SK-N-SH (cell line): ENCODE measurements around the gene MAN1A1. TPM values are rescaled to one million over a fixed set of nuclear protein-coding genes. Genes with fewer than 3 reads are reported as not detected.

Experiments used
- CTCF ChIA-PET: fragments of 300-600, 350-600 bp; formaldehyde crosslinking; extraction: SDS; loops from one replicate; lab custom pipeline; 2021; lab: Yijun Ruan, JAX
- POLR2A ChIA-PET: fragments of 350-600 bp; sonication (Branson Sonifier 250); formaldehyde crosslinking; extraction: SDS; loops from one replicate; lab custom pipeline; 2020; ENCODE audit warnings: antibody characterized with exemption, inconsistent platforms; lab: Yijun Ruan, JAX
- DNase-seq: peaks from one replicate; pipeline ENCODE4 v3.0.0; 2012
- H2AFZ ChIP-seq: fragments of 200-600 bp; sonication (generic); 2 replicates; pipeline ENCODE4 v1.8.1; 2016; ENCODE audit warnings: antibody characterized with exemption, mild to moderate bottlenecking, low read depth
- H3F3A ChIP-seq: fragments of 200-600 bp; sonication (generic); replicated peaks from 2 replicates; pipeline ENCODE3; 2016; ENCODE audit warnings: antibody characterized with exemption, mild to moderate bottlenecking; ENCODE audit not compliant: insufficient read depth
- H3K27ac ChIP-seq, 2 experiments: fragments of 200-500 bp in 1 of 2; fragments of 200-600 bp in 1 of 2; sonication (Bioruptor generic) in 1 of 2; sonication (generic), shearing (Covaris generic) in 1 of 2; 2 replicates each; pipeline versions ENCODE4 v1.5.1 to v1.6.1; 2014 to 2016; ENCODE audit warnings: low read depth in 2 of 2, inconsistent platforms in 1 of 2, low read length in 1 of 2, mild to moderate bottlenecking in 1 of 2, mixed read lengths in 1 of 2
- H3K27me3 ChIP-seq: fragments of 200-600 bp; sonication (generic), shearing (Covaris generic); 2 replicates; pipeline ENCODE4 v1.6.1; 2016; ENCODE audit warnings: mixed run types; ENCODE audit not compliant: insufficient read depth
- H3K36me3 ChIP-seq, 2 experiments: fragments of 200-500 bp in 1 of 2; fragments of 200-600 bp in 1 of 2; sonication (Bioruptor generic) in 1 of 2; sonication (generic) in 1 of 2; replicated peaks in 1 of 2; 2 replicates each; pipeline versions ENCODE3 to v1.5.1; 2014 to 2016; ENCODE audit warnings: low read length in 1 of 2, mild to moderate bottlenecking in 1 of 2; ENCODE audit not compliant: insufficient read depth in 2 of 2, control insufficient read depth in 1 of 2
- H3K4me1 ChIP-seq, 2 experiments: fragments of 200-500 bp in 1 of 2; fragments of 200-600 bp in 1 of 2; sonication (Bioruptor generic) in 1 of 2; sonication (generic), shearing (Covaris generic) in 1 of 2; 2 replicates each; pipeline versions ENCODE4 v1.5.1 to v1.6.1; 2014 to 2016; ENCODE audit warnings: low read depth in 1 of 2, low read length in 1 of 2, mixed run types in 1 of 2; ENCODE audit not compliant: insufficient read depth in 2 of 2, control insufficient read depth in 1 of 2
- H3K4me2 ChIP-seq: fragments of 200-600 bp; sonication (generic), shearing (Covaris generic); 2 replicates; pipeline ENCODE4 v1.6.1; 2017; ENCODE audit warnings: mixed run types
- H3K4me3 ChIP-seq, 2 experiments: fragments of 200-500 bp in 1 of 2; fragments of 200-600 bp in 1 of 2; sonication (Bioruptor generic) in 1 of 2; sonication (generic), shearing (Covaris generic) in 1 of 2; 2 replicates each; pipeline versions ENCODE4 v1.5.1 to v1.8.1; 2014 to 2016; ENCODE audit warnings: low read depth in 2 of 2, inconsistent platforms in 1 of 2, low read length in 1 of 2, mild to moderate bottlenecking in 1 of 2, mixed read lengths in 1 of 2, moderate library complexity in 1 of 2
- H3K79me2 ChIP-seq: fragments of 200-600 bp; sonication (generic); 2 replicates; pipeline ENCODE4 v1.8.1; 2017; ENCODE audit warnings: mild to moderate bottlenecking; ENCODE audit not compliant: insufficient read depth
- H3K9ac ChIP-seq: fragments of 200-600 bp; sonication (generic); 2 replicates; pipeline ENCODE4 v1.6.1; 2017; ENCODE audit warnings: mixed run types
- H3K9me2 ChIP-seq: fragments of 200-600 bp; sonication (generic); 2 replicates; pipeline ENCODE4 v1.6.1; 2017; ENCODE audit warnings: mixed run types
- H3K9me3 ChIP-seq: fragments of 200-600 bp; sonication (generic); 2 replicates; pipeline ENCODE4 v1.6.1; 2017; ENCODE audit warnings: mixed run types, mild to moderate bottlenecking, moderate library complexity
- H4K20me1 ChIP-seq: fragments of 200-600 bp; sonication (generic); 2 replicates; pipeline ENCODE4 v1.6.1; 2017; ENCODE audit warnings: mild to moderate bottlenecking, mixed run types; ENCODE audit not compliant: insufficient read depth
- CHD2 ChIP-seq: fragments of 150-350 bp; IDR thresholded peaks from 2 replicates; pipeline ENCODE4 v1.6.1; 2018; ENCODE audit warnings: low read length; ENCODE audit not compliant: partially characterized antibody
- ELF1 ChIP-seq: IDR thresholded peaks from 2 replicates; pipeline ENCODE4 v1.4.0; 2012
- FOSL2 ChIP-seq: IDR thresholded peaks from 2 replicates; pipeline ENCODE4 v1.4.0; 2012; ENCODE audit warnings: low read depth, mild to moderate bottlenecking, moderate library complexity, borderline replicate concordance
- FOXJ3 ChIP-seq: sonication (generic); formaldehyde crosslinking; IDR thresholded peaks from 2 replicates; pipeline ENCODE4 v1.5.1; 2020; ENCODE audit warnings: mild to moderate bottlenecking, missing genetic modification reagents
- GATA2 ChIP-seq: sonication (generic); formaldehyde crosslinking; IDR thresholded peaks from 2 replicates; pipeline ENCODE4 v1.5.0; 2020; ENCODE audit warnings: mild to moderate bottlenecking, missing genetic modification reagents
- MEF2A ChIP-seq: IDR thresholded peaks from 2 replicates; pipeline ENCODE4 v1.4.0; 2012; ENCODE audit warnings: low read depth, borderline replicate concordance
- MXI1 ChIP-seq: IDR thresholded peaks from 2 replicates; pipeline ENCODE4 v1.6.1; 2012; ENCODE audit warnings: mild to moderate bottlenecking, low read depth, low read length, improper control_type of control experiment
- RAD21 ChIP-seq: IDR thresholded peaks from 2 replicates; pipeline ENCODE4 v1.6.1; 2012; ENCODE audit warnings: mild to moderate bottlenecking, low read length
- RCOR1 ChIP-seq: fragments of 150-350 bp; IDR thresholded peaks from 2 replicates; pipeline ENCODE4 v1.6.1; 2017; ENCODE audit warnings: antibody characterized with exemption, low read length
- RFX5 ChIP-seq: IDR thresholded peaks from 2 replicates; pipeline ENCODE4 v1.6.1; 2012; ENCODE audit warnings: mild to moderate bottlenecking, improper control_type of control experiment, low read length
- SMC3 ChIP-seq: IDR thresholded peaks from 2 replicates; pipeline ENCODE4 v1.6.1; 2012; ENCODE audit warnings: low read depth, low read length, improper control_type of control experiment
- TAF1 ChIP-seq: IDR thresholded peaks from 2 replicates; pipeline ENCODE4 v1.6.1; 2012; ENCODE audit warnings: low read depth, mild to moderate bottlenecking, low read length, moderate library complexity, borderline replicate concordance
- TCF12 ChIP-seq: IDR thresholded peaks from 2 replicates; pipeline ENCODE4 v1.4.0; 2012
- USF2 ChIP-seq: fragments of 150-350 bp; IDR thresholded peaks from 2 replicates; pipeline ENCODE4 v1.6.1; 2017; ENCODE audit warnings: antibody characterized with exemption, low read length, low read depth, borderline replicate concordance
- ZBTB33 ChIP-seq: IDR thresholded peaks from 2 replicates; pipeline ENCODE4 v1.4.0; 2012; ENCODE audit warnings: low read depth, borderline replicate concordance
- WGBS: methylation state at CpG from one replicate; pipeline ENCODE4 v1.1.6; 2017; ENCODE audit warnings: low lambda C conversion rate; 5-methylcytosine and 5-hydroxymethylcytosine counted together
- polyA plus RNA-seq, 3 experiments: library from polyadenylated mRNA; depleted of rRNA; stranded (reverse); fragments of >200 nt; gene quantifications; 2 replicates each; pipeline ENCODE4 v1.2.3, GENCODE V29; 2012
- TF ChIP-seq, protein P1 (sequence below): IDR thresholded peaks from 2 replicates; pipeline ENCODE4; 2012
- TF ChIP-seq, protein P2 (sequence below): IDR thresholded peaks from 2 replicates; pipeline ENCODE4 v1.4.0; 2012; ENCODE audit warnings: low read depth

MAN1A1 gene
- polyA plus RNA-seq, 1 of the 3 experiments (the other 2 are of a cell fraction) = 28.0 TPM

- no peak for DNase-seq
- Histone ChIP-seq H3K4me2 (no peak overlapping the region), H3K36me3 (peaks cover 8 to 35% of the 10 kb centered on the region in 2 experiments), H3K4me1 (peaks cover 0 to 2% of the 10 kb centered on the region in 2 experiments; a peak in 2 of 4 replicates), H3F3A (no peaks in the 10 kb centered on the region), H4K20me1 (no peaks in the 10 kb centered on the region), H3K27me3 (no peaks in the 10 kb centered on the region), H3K9me3 (no peaks in the 10 kb centered on the region), H3K9ac (no peak overlapping the region), H3K79me2 (no peaks in the 10 kb centered on the region), H3K27ac (no peak overlapping the region), H3K4me3 (no peak overlapping the region), H3K9me2 (no peaks in the 10 kb centered on the region)
- 52% methylated on average over 2 of the region's 2 CpGs for whole genome bisulfite sequencing
- ChIA-PET POLR2A (no interaction called here), CTCF (interaction anchor here (0.7 to 2.1 kb wide), 3 partner anchors 37 to 160 kb away, joined by 3 to 4 read pairs (median 3); no protein-coding TSS in a partner anchor)
- TF ChIP-seq TCF12 (no peak), MEF2A (no peak), FOXJ3 (CRISPR knock-in tag) (no peak), SMC3 (no peak), USF2 (no peak), RFX5 (no peak), RCOR1 (no peak), ZBTB33 (no peak), TAF1 (no peak), RAD21 (no peak), ELF1 (no peak), FOSL2 (no peak), MXI1 (no peak), CHD2 (no peak), GATA2 (CRISPR knock-in tag) (no peak)
- TF ChIP-seq, protein P1, sequence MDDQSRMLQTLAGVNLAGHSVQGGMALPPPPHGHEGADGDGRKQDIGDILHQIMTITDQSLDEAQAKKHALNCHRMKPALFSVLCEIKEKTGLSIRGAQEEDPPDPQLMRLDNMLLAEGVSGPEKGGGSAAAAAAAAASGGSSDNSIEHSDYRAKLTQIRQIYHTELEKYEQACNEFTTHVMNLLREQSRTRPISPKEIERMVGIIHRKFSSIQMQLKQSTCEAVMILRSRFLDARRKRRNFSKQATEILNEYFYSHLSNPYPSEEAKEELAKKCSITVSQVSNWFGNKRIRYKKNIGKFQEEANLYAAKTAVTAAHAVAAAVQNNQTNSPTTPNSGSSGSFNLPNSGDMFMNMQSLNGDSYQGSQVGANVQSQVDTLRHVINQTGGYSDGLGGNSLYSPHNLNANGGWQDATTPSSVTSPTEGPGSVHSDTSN = no peak
- TF ChIP-seq, protein P2, sequence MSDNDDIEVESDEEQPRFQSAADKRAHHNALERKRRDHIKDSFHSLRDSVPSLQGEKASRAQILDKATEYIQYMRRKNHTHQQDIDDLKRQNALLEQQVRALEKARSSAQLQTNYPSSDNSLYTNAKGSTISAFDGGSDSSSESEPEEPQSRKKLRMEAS = no peak
- TF ChIP-seq, all 33 proteins: peak for 0
- no peak overlapping the region for H2AFZ ChIP-seq
Observed at GRCh38 chr6:119182216-119182803, 167.3 kb downstream of the MAN1A1 start.
